Mesenchymal stem cell (in vitro differentiated cells and primary cell): Measurements from ENCODE around the gene CLUH.

Experiments
- DNase-seq: peaks from one replicate; pipeline ENCODE4 v3.0.0-alpha.2; 2013
- H2AFZ ChIP-seq: one replicate; pipeline ENCODE4 v1.6.1; 2013; ENCODE audit warnings: low read depth, mild to moderate bottlenecking, control low read depth, inconsistent platforms, low read length, moderate library complexity
- H2AK5ac ChIP-seq: 2 replicates; pipeline ENCODE4 v1.6.1; 2013; ENCODE audit warnings: low read length, moderate library complexity, mild to moderate bottlenecking, inconsistent platforms; ENCODE audit not compliant: severe bottlenecking
- H2BK120ac ChIP-seq: one replicate; pipeline ENCODE4 v1.6.1; 2013; ENCODE audit warnings: low read depth, mild to moderate bottlenecking, inconsistent platforms, low read length, moderate library complexity
- H2BK12ac ChIP-seq, 2 experiments: one replicate each; pipeline ENCODE4 v1.6.1; 2013; ENCODE audit warnings: inconsistent platforms in 2 of 2, low read length in 2 of 2, mild to moderate bottlenecking in 2 of 2, moderate library complexity in 2 of 2, control low read depth in 1 of 2
- H2BK15ac ChIP-seq: one replicate; pipeline ENCODE4 v1.6.1; 2013; ENCODE audit warnings: mild to moderate bottlenecking, low read depth, inconsistent platforms; ENCODE audit not compliant: poor library complexity, severe bottlenecking
- H2BK5ac ChIP-seq: 2 replicates; pipeline ENCODE4 v1.6.1; 2013; ENCODE audit warnings: low read depth, mild to moderate bottlenecking, low read length, control low read depth, inconsistent platforms; ENCODE audit not compliant: poor library complexity, severe bottlenecking
- H3K14ac ChIP-seq, 2 experiments: one replicate each; pipeline ENCODE4 v1.6.1; 2013; ENCODE audit warnings: inconsistent platforms in 2 of 2, low read length in 2 of 2, control low read depth in 1 of 2, mild to moderate bottlenecking in 1 of 2, moderate library complexity in 1 of 2
- H3K18ac ChIP-seq, 2 experiments: one replicate each; pipeline ENCODE4 v1.6.1; 2013; ENCODE audit warnings: inconsistent platforms in 2 of 2, low read length in 2 of 2, control low read depth in 1 of 2, low read depth in 1 of 2, mild to moderate bottlenecking in 1 of 2
- H3K23ac ChIP-seq, 2 experiments: one replicate each; pipeline ENCODE4 v1.6.1; 2013; ENCODE audit warnings: inconsistent platforms in 2 of 2, low read length in 2 of 2, mild to moderate bottlenecking in 2 of 2, moderate library complexity in 2 of 2, control low read depth in 1 of 2
- H3K27ac ChIP-seq: 2 replicates; pipeline ENCODE4 v1.5.1; 2013; ENCODE audit warnings: mild to moderate bottlenecking, moderate library complexity, low read length, control low read depth, inconsistent platforms; ENCODE audit not compliant: poor library complexity, severe bottlenecking
- H3K27me3 ChIP-seq, 2 experiments: 2 replicates each; pipeline versions ENCODE4 v1.6.1 to v1.7.0; 2013; ENCODE audit warnings: low read length in 2 of 2, mild to moderate bottlenecking in 2 of 2, moderate library complexity in 2 of 2, control low read depth in 1 of 2, inconsistent platforms in 1 of 2; ENCODE audit not compliant: control insufficient read depth in 1 of 2, insufficient read depth in 1 of 2
- H3K36me3 ChIP-seq, 2 experiments: 2 replicates each; pipeline versions ENCODE4 v1.6.1 to v1.7.0; 2013; ENCODE audit warnings: low read length in 2 of 2, control low read depth in 1 of 2, inconsistent platforms in 1 of 2, low read depth in 1 of 2, mild to moderate bottlenecking in 1 of 2; ENCODE audit not compliant: insufficient read depth in 2 of 2, control insufficient read depth in 1 of 2
- H3K4ac ChIP-seq, 2 experiments: one replicate each; pipeline ENCODE4 v1.6.1; 2013; ENCODE audit warnings: inconsistent platforms in 2 of 2, low read length in 2 of 2, mild to moderate bottlenecking in 2 of 2, moderate library complexity in 2 of 2, control low read depth in 1 of 2, low read depth in 1 of 2
- H3K4me1 ChIP-seq: 2 replicates; pipeline ENCODE4 v1.6.1; 2013; ENCODE audit warnings: low read depth, low read length, control low read depth; ENCODE audit not compliant: control insufficient read depth, insufficient read depth
- H3K4me2 ChIP-seq: 2 replicates; pipeline ENCODE4 v1.6.1; 2013; ENCODE audit warnings: low read length, mild to moderate bottlenecking, inconsistent platforms; ENCODE audit not compliant: poor library complexity, severe bottlenecking
- H3K4me3 ChIP-seq, 2 experiments: 2 replicates each; pipeline versions ENCODE4 v1.5.1 to v1.7.0; 2013; ENCODE audit warnings: low read length in 2 of 2, mild to moderate bottlenecking in 2 of 2, control low read depth in 1 of 2, low read depth in 1 of 2; ENCODE audit not compliant: insufficient read depth in 1 of 2
- H3K79me1 ChIP-seq: replicated peaks from 2 replicates; pipeline ENCODE4 v1.6.1; 2013; ENCODE audit warnings: mild to moderate bottlenecking, control low read depth, low read length, inconsistent platforms; ENCODE audit not compliant: poor library complexity, severe bottlenecking
- H3K9ac ChIP-seq: 2 replicates; pipeline ENCODE4 v1.7.0; 2013; ENCODE audit warnings: mild to moderate bottlenecking, low read length, moderate library complexity
- H3K9me3 ChIP-seq: 2 replicates; pipeline ENCODE4 v1.7.0; 2013; ENCODE audit warnings: mild to moderate bottlenecking, low read length; ENCODE audit not compliant: control insufficient read depth
- H4K8ac ChIP-seq: one replicate; pipeline ENCODE4 v1.6.1; 2013; ENCODE audit warnings: inconsistent platforms, mild to moderate bottlenecking, low read length, moderate library complexity
- H4K91ac ChIP-seq: one replicate; pipeline ENCODE4 v1.6.1; 2013; ENCODE audit warnings: mild to moderate bottlenecking, low read length, inconsistent platforms
- WGBS: methylation state at CpG from one replicate; pipeline ENCODE4 v1.1.7; 2013; ENCODE audit warnings: mixed read lengths; 5-methylcytosine and 5-hydroxymethylcytosine counted together

Gene CLUH

GRCh38 chr17:2709183-2709661, 2.3 kb downstream of the CLUH start:
- no peak for DNase-seq

GRCh38 chr17:2708585-2709182, 2.9 kb downstream of the CLUH start:
- Histone ChIP-seq H3K9me3 (no peaks in the 10 kb centered on the region), H3K23ac (no peak overlapping the region), H3K14ac (no peak overlapping the region), H3K27ac (no peak overlapping the region), H3K4ac (no peak overlapping the region), H2BK15ac (no peak overlapping the region), H2AK5ac (peak overlapping the region; percentile 28), H3K36me3 (peaks cover 5 to 15% of the 10 kb centered on the region in 2 experiments), H4K91ac (no peak overlapping the region), H3K4me2 (no peak overlapping the region), H2AFZ (no peak overlapping the region), H3K4me3 (peak overlapping the region in 1 of 2 experiments; percentile 93), H3K9ac (peak overlapping the region; percentile 87), H3K27me3 (no peaks in the 10 kb centered on the region), H2BK5ac (no peak overlapping the region), H3K79me1 (peaks cover 30% of the 10 kb centered on the region), H3K4me1 (peaks cover 73% of the 10 kb centered on the region), H3K18ac (no peak overlapping the region), H2BK120ac (no peak overlapping the region), H4K8ac (no peak overlapping the region), H2BK12ac (no peak overlapping the region)
- no peak for DNase-seq
- WGBS = 96% methylated on average over 15 of the region's 21 CpGs

More at GRCh38 chr17:2709183-2709661, 2.3 kb downstream of the CLUH start:
- Histone ChIP-seq H3K36me3 (peaks cover 0 to 10% of the 10 kb centered on the region in 2 experiments), H3K27me3 (no peaks in the 10 kb centered on the region), H2BK5ac (no peak overlapping the region), H2AK5ac (no peak overlapping the region), H4K8ac (no peak overlapping the region), H3K23ac (no peak overlapping the region), H3K27ac (no peak overlapping the region), H2BK120ac (no peak overlapping the region), H3K4me3 (peak overlapping the region in 1 of 2 experiments; percentile 93), H3K9ac (peak overlapping the region; percentile 87), H3K79me1 (peaks cover 25% of the 10 kb centered on the region), H3K4me2 (no peak overlapping the region), H3K9me3 (no peaks in the 10 kb centered on the region), H2BK12ac (no peak overlapping the region), H2AFZ (no peak overlapping the region), H3K4me1 (peaks cover 72% of the 10 kb centered on the region), H2BK15ac (no peak overlapping the region), H3K4ac (no peak overlapping the region), H3K14ac (no peak overlapping the region), H3K18ac (no peak overlapping the region), H4K91ac (no peak overlapping the region)
- WGBS = 83% methylated on average over 10 of the region's 10 CpGs

GRCh38 chr17:2707721-2708584, 3.6 kb downstream of the CLUH start:
- Histone ChIP-seq H3K79me1 (peaks cover 35% of the 10 kb centered on the region), H2BK5ac (no peak overlapping the region), H3K27me3 (no peaks in the 10 kb centered on the region), H3K4me2 (no peak overlapping the region), H3K27ac (no peak overlapping the region), H3K18ac (no peak overlapping the region), H3K14ac (no peak overlapping the region), H2BK15ac (no peak overlapping the region), H4K91ac (peak overlapping the region; percentile 46), H4K8ac (peak overlapping the region; percentile 27), H3K4me3 (peak overlapping the region in 1 of 2 experiments; percentile 24), H3K36me3 (peaks cover 12 to 22% of the 10 kb centered on the region in 2 experiments), H3K23ac (no peak overlapping the region), H2BK12ac (peak overlapping the region in 1 of 2 experiments; percentile 45), H3K9ac (peak overlapping the region; percentile 57), H2AFZ (no peak overlapping the region), H3K9me3 (no peaks in the 10 kb centered on the region), H2BK120ac (no peak overlapping the region), H3K4me1 (peaks cover 75% of the 10 kb centered on the region), H2AK5ac (no peak overlapping the region), H3K4ac (no peak overlapping the region)
- DNase-seq = no peak
- WGBS = 92% methylated on average over 12 of the region's 13 CpGs

- Histone ChIP-seq H4K8ac (no peak overlapping the region), H2BK15ac (no peak overlapping the region), H3K27ac (no peak overlapping the region), H3K14ac (no peak overlapping the region), H3K9me3 (no peaks in the 10 kb centered on the region), H2AFZ (no peak overlapping the region), H3K36me3 (peaks cover 20 to 32% of the 10 kb centered on the region in 2 experiments), H3K79me1 (peaks cover 35% of the 10 kb centered on the region), H3K18ac (no peak overlapping the region), H2BK12ac (no peak overlapping the region), H2BK120ac (no peak overlapping the region), H3K4me3 (no peak overlapping the region), H3K4me1 (peaks cover 70% of the 10 kb centered on the region), H2BK5ac (no peak overlapping the region), H3K4me2 (no peak overlapping the region), H3K9ac (no peak overlapping the region), H4K91ac (peak overlapping the region; percentile 29), H2AK5ac (no peak overlapping the region), H3K27me3 (no peaks in the 10 kb centered on the region), H3K4ac (no peak overlapping the region), H3K23ac (no peak overlapping the region)
- DNase-seq = no peak
- WGBS = 95% methylated on average over 21 of the region's 21 CpGs
These were observed 4.6 kb downstream of the CLUH start for GRCh38 chr17:2706911-2707510.
